GM23338 (cell line): ENCODE results near the gene RORC. TPM values are rescaled to one million over a fixed set of nuclear protein-coding genes. Genes with fewer than 3 reads are reported as not detected.

Source experiments
- ATAC-seq: fragments of 200-7000 bp; cut with Tn5 transposase; 3 replicates; pipeline ENCODE4 v1.9.1; 2020
- DNase-seq: peaks from one replicate; pipeline ENCODE4 v3.0.0-alpha.2; 2015; ENCODE audit warnings: low spot score
- H2AFZ ChIP-seq: fragments of 200-600 bp; sonication (generic); 2 replicates; pipeline ENCODE4 v1.8.0; 2016; ENCODE audit warnings: antibody characterized with exemption, mild to moderate bottlenecking, moderate library complexity
- H3F3A ChIP-seq: fragments of 200-600 bp; sonication (generic); replicated peaks from 2 replicates; pipeline ENCODE4 v1.8.0; 2017; ENCODE audit warnings: antibody characterized with exemption, mixed run types, low read depth
- H3K27ac ChIP-seq: fragments of 200-600 bp; sonication (generic); 2 replicates; pipeline ENCODE4 v1.6.1; 2016; ENCODE audit warnings: low read depth
- H3K27me3 ChIP-seq: fragments of 200-600 bp; sonication (generic); 2 replicates; pipeline ENCODE4 v1.8.0; 2016; ENCODE audit warnings: mild to moderate bottlenecking, mixed run types, moderate library complexity; ENCODE audit not compliant: insufficient read depth
- H3K36me3 ChIP-seq: fragments of 200-600 bp; sonication (generic); 2 replicates; pipeline ENCODE4 v1.8.0; 2016; ENCODE audit warnings: mild to moderate bottlenecking; ENCODE audit not compliant: insufficient read depth
- H3K4me1 ChIP-seq: fragments of 200-600 bp; sonication (generic); 2 replicates; pipeline ENCODE4 v1.8.0; 2016; ENCODE audit warnings: mild to moderate bottlenecking, moderate library complexity; ENCODE audit not compliant: insufficient read depth
- H3K4me2 ChIP-seq: fragments of 200-600 bp; sonication (generic); 2 replicates; pipeline ENCODE4 v1.7.1; 2017; ENCODE audit warnings: mixed run types
- H3K4me3 ChIP-seq: fragments of 200-600 bp; sonication (generic); 2 replicates; pipeline ENCODE4 v1.6.1; 2016; ENCODE audit warnings: mixed run types
- H3K79me2 ChIP-seq: fragments of 200-600 bp; sonication (generic); replicated peaks from 2 replicates; pipeline ENCODE4 v1.8.0; 2017; ENCODE audit warnings: mild to moderate bottlenecking; ENCODE audit not compliant: insufficient read depth
- H3K9me2 ChIP-seq: fragments of 200-600 bp; sonication (generic); 2 replicates; pipeline ENCODE4 v1.8.0; 2017; ENCODE audit not compliant: insufficient read depth
- H4K20me1 ChIP-seq: fragments of 200-600 bp; sonication (generic); replicated peaks from 2 replicates; pipeline ENCODE4 v1.8.0; 2017; ENCODE audit warnings: mild to moderate bottlenecking; ENCODE audit not compliant: insufficient read depth
- H3K27ac Mint-ChIP-seq: 2 replicates; pipeline ENCODE4 v1.8.0; 2020; ENCODE audit warnings: inconsistent platforms, mild to moderate bottlenecking, moderate library complexity, mixed read lengths
- H3K27me3 Mint-ChIP-seq: 3 replicates; pipeline ENCODE4 v1.8.0; 2022; ENCODE audit warnings: low read depth, mild to moderate bottlenecking, moderate library complexity, mixed read lengths, inconsistent platforms; ENCODE audit not compliant: insufficient read depth, poor library complexity
- H3K36me3 Mint-ChIP-seq: 3 replicates; pipeline ENCODE4 v1.8.0; 2021; ENCODE audit warnings: low read depth, mild to moderate bottlenecking, inconsistent platforms, moderate library complexity, mixed read lengths
- H3K4me1 Mint-ChIP-seq: 3 replicates; pipeline ENCODE4 v1.8.0; 2020; ENCODE audit warnings: mild to moderate bottlenecking, inconsistent platforms, mixed read lengths
- H3K4me3 Mint-ChIP-seq: 3 replicates; pipeline ENCODE4 v1.8.0; 2021; ENCODE audit warnings: moderate library complexity, mild to moderate bottlenecking, inconsistent platforms, mixed read lengths
- H3K9me3 Mint-ChIP-seq: 3 replicates; pipeline ENCODE4 v1.8.0; 2020; ENCODE audit warnings: moderate library complexity, mild to moderate bottlenecking, inconsistent platforms, mixed read lengths
- CREB1 ChIP-seq: fragments of 250-450 bp; sonication (Bioruptor Pico); IDR thresholded peaks from 2 replicates; pipeline ENCODE4 v1.5.0; 2020; ENCODE audit warnings: low read depth, mild to moderate bottlenecking, moderate library complexity
- EZH2 ChIP-seq: fragments of 200-600 bp; sonication (generic); IDR thresholded peaks from one replicate; pipeline ENCODE4 v1.8.0; 2017; ENCODE audit warnings: antibody characterized with exemption, mild to moderate bottlenecking, low read depth; ENCODE audit not compliant: unreplicated experiment
- NANOG ChIP-seq: IDR thresholded peaks from 2 replicates; pipeline ENCODE4 v1.6.1; 2016; ENCODE audit warnings: antibody characterized with exemption, borderline replicate concordance
- ZNF114 ChIP-seq: fragments of 250-450 bp; sonication (Bioruptor Pico); IDR thresholded peaks from 2 replicates; pipeline ENCODE4 v1.5.0; 2020; ENCODE audit warnings: mild to moderate bottlenecking, moderate library complexity
- polyA plus RNA-seq: library from polyadenylated mRNA; unstranded; fragments of >200 nt; fragmentation: Nextera tagmentation; extraction: Ambion mirVana; gene quantifications from 2 replicates; pipeline ENCODE4 v1.2.1, GENCODE V29; 2016
- total RNA-seq: library from RNA; depleted of rRNA; stranded (reverse); fragments of >200 nt; shearing (Covaris generic); gene quantifications from 2 replicates; pipeline ENCODE4 v1.2.3, GENCODE V29; 2014
- TF ChIP-seq, protein P1 (sequence below): fragments of 250-450 bp; sonication (Bioruptor Pico); IDR thresholded peaks from 2 replicates; pipeline ENCODE4 v1.5.0; 2020; ENCODE audit warnings: mild to moderate bottlenecking, moderate library complexity
- TF ChIP-seq, protein P2 (sequence below): IDR thresholded peaks from one replicate; pipeline ENCODE4 v1.6.1; 2018; ENCODE audit warnings: antibody characterized with exemption; ENCODE audit not compliant: unreplicated experiment

RORC gene
- total and polyA plus RNA-seq, 2 experiments from 2014 or later = 0.29 to 0.97 TPM

DNA sequence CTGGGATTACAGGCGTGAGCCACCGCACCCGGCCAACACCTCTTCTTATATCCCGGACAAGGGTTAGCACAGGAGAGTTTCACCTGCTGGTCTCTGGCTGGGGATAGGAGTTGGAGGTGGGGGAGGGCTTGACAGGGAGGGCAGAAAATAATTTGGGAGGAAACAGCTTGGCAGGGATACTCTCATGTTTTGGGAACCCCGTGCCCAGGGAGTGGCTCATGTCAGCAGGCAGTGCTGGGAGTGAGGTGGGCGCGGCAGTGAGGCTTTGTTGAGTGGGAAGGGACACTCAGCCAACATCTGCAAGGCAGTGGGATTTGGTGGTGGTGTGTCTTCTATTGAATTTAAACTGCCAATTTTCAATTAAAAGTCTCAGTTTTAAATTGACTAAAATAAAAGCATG is 23.1 kb upstream of the RORC start:
- no peak overlapping the region for H3K27ac ChIP-seq
- no peaks in the 10 kb centered on the region for H3K79me2 ChIP-seq
- Mint-ChIP-seq H3K4me3 (no peak overlapping the region), H3K27ac (no peak overlapping the region), H3K4me1 (peaks cover 3% of the 10 kb centered on the region), H3K36me3 (no peaks in the 10 kb centered on the region), H3K27me3 (peaks cover 39% of the 10 kb centered on the region), H3K9me3 (no peaks in the 10 kb centered on the region; the same call in 2 of the 3 replicates)
- H3K36me3 ChIP-seq = no peaks in the 10 kb centered on the region; the same call in 1 of the 2 replicates
- TF ChIP-seq, protein P1, sequence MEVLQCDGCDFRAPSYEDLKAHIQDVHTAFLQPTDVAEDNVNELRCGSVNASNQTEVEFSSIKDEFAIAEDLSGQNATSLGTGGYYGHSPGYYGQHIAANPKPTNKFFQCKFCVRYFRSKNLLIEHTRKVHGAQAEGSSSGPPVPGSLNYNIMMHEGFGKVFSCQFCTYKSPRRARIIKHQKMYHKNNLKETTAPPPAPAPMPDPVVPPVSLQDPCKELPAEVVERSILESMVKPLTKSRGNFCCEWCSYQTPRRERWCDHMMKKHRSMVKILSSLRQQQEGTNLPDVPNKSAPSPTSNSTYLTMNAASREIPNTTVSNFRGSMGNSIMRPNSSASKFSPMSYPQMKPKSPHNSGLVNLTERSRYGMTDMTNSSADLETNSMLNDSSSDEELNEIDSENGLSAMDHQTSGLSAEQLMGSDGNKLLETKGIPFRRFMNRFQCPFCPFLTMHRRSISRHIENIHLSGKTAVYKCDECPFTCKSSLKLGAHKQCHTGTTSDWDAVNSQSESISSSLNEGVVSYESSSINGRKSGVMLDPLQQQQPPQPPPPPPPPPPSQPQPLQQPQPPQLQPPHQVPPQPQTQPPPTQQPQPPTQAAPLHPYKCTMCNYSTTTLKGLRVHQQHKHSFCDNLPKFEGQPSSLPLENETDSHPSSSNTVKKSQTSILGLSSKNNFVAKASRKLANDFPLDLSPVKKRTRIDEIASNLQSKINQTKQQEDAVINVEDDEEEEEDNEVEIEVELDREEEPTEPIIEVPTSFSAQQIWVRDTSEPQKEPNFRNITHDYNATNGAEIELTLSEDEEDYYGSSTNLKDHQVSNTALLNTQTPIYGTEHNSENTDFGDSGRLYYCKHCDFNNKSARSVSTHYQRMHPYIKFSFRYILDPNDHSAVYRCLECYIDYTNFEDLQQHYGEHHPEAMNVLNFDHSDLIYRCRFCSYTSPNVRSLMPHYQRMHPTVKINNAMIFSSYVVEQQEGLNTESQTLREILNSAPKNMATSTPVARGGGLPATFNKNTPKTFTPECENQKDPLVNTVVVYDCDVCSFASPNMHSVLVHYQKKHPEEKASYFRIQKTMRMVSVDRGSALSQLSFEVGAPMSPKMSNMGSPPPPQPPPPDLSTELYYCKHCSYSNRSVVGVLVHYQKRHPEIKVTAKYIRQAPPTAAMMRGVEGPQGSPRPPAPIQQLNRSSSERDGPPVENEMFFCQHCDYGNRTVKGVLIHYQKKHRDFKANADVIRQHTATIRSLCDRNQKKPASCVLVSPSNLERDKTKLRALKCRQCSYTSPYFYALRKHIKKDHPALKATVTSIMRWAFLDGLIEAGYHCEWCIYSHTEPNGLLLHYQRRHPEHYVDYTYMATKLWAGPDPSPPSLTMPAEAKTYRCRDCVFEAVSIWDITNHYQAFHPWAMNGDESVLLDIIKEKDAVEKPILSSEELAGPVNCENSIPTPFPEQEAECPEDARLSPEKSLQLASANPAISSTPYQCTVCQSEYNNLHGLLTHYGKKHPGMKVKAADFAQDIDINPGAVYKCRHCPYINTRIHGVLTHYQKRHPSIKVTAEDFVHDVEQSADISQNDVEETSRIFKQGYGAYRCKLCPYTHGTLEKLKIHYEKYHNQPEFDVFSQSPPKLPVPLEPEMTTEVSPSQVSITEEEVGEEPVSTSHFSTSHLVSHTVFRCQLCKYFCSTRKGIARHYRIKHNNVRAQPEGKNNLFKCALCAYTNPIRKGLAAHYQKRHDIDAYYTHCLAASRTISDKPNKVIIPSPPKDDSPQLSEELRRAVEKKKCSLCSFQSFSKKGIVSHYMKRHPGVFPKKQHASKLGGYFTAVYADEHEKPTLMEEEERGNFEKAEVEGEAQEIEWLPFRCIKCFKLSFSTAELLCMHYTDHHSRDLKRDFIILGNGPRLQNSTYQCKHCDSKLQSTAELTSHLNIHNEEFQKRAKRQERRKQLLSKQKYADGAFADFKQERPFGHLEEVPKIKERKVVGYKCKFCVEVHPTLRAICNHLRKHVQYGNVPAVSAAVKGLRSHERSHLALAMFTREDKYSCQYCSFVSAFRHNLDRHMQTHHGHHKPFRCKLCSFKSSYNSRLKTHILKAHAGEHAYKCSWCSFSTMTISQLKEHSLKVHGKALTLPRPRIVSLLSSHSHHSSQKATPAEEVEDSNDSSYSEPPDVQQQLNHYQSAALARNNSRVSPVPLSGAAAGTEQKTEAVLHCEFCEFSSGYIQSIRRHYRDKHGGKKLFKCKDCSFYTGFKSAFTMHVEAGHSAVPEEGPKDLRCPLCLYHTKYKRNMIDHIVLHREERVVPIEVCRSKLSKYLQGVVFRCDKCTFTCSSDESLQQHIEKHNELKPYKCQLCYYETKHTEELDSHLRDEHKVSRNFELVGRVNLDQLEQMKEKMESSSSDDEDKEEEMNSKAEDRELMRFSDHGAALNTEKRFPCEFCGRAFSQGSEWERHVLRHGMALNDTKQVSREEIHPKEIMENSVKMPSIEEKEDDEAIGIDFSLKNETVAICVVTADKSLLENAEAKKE (CRISPR knock-in tag) = no peak
- TF ChIP-seq NANOG (no peak), CREB1 (CRISPR knock-in tag) (no peak), EZH2 (no peak), ZNF114 (CRISPR knock-in tag) (no peak)
- TF ChIP-seq, protein P2, sequence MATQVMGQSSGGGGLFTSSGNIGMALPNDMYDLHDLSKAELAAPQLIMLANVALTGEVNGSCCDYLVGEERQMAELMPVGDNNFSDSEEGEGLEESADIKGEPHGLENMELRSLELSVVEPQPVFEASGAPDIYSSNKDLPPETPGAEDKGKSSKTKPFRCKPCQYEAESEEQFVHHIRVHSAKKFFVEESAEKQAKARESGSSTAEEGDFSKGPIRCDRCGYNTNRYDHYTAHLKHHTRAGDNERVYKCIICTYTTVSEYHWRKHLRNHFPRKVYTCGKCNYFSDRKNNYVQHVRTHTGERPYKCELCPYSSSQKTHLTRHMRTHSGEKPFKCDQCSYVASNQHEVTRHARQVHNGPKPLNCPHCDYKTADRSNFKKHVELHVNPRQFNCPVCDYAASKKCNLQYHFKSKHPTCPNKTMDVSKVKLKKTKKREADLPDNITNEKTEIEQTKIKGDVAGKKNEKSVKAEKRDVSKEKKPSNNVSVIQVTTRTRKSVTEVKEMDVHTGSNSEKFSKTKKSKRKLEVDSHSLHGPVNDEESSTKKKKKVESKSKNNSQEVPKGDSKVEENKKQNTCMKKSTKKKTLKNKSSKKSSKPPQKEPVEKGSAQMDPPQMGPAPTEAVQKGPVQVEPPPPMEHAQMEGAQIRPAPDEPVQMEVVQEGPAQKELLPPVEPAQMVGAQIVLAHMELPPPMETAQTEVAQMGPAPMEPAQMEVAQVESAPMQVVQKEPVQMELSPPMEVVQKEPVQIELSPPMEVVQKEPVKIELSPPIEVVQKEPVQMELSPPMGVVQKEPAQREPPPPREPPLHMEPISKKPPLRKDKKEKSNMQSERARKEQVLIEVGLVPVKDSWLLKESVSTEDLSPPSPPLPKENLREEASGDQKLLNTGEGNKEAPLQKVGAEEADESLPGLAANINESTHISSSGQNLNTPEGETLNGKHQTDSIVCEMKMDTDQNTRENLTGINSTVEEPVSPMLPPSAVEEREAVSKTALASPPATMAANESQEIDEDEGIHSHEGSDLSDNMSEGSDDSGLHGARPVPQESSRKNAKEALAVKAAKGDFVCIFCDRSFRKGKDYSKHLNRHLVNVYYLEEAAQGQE = no peak
- H4K20me1 ChIP-seq = no peaks in the 10 kb centered on the region
- no peak overlapping the region for H3K4me3 ChIP-seq
- no peak overlapping the region for H2AFZ ChIP-seq
- peaks cover 27% of the 10 kb centered on the region for H3K27me3 ChIP-seq
- no peaks in the 10 kb centered on the region for H3F3A ChIP-seq
- H3K4me1 ChIP-seq = no peaks in the 10 kb centered on the region
- ATAC-seq = no peak
- H3K4me2 ChIP-seq = no peak overlapping the region
- H3K9me2 ChIP-seq = no peaks in the 10 kb centered on the region
- no peak for DNase-seq
